AG08395 (cell line): ENCODE measurements around the gene UBE3D.
A peak's percentile ranks its signal among the peaks of the same experiment; 100 is the strongest.

Source experiments
- DNase-seq: peaks from one replicate; pipeline ENCODE4 v3.0.0; 2012; ENCODE audit warnings: mixed read lengths, low spot score

UBE3D gene, protein sequence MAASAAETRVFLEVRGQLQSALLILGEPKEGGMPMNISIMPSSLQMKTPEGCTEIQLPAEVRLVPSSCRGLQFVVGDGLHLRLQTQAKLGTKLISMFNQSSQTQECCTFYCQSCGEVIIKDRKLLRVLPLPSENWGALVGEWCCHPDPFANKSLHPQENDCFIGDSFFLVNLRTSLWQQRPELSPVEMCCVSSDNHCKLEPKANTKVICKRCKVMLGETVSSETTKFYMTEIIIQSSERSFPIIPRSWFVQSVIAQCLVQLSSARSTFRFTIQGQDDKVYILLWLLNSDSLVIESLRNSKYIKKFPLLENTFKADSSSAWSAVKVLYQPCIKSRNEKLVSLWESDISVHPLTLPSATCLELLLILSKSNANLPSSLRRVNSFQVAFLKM

DNA sequence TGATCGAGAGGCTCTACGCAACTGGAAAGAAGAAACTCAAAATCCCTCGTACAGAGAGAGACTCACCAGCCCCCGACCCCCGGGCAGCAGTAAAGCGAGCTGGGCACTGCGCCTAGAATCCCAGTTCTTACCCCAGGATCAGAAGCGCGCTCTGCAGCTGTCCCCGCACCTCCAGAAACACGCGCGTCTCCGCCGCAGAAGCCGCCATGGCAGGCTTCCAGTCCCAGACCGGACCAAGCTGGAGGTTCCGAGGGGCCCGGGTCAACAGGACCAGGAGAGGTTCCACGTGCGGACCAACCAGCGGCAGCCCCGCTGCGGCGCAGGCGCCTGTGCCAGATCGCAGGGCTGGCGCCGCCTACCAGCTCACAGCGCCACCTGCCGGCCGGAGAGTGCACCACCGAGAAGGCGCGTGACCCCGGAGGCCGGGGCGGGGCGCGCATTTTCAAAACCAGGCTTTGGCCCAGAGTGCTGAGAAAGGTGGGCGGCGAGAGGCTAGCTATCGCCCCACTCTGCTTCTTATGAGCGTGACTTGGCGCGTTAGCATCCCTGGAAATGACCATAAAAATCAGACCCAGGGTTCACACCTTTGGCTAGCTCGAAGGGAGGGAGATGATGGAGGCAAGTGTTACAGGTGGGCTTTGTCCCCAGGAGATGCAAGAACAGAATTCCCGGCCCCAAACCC lies at the start of gene UBE3D:
TSS of gene UBE3D (minus strand) at position 331 of the 682 bp plus-strand sequence. CDS start at position 208, 123 bp downstream.
- peak; percentile 95 for DNase-seq

DNA sequence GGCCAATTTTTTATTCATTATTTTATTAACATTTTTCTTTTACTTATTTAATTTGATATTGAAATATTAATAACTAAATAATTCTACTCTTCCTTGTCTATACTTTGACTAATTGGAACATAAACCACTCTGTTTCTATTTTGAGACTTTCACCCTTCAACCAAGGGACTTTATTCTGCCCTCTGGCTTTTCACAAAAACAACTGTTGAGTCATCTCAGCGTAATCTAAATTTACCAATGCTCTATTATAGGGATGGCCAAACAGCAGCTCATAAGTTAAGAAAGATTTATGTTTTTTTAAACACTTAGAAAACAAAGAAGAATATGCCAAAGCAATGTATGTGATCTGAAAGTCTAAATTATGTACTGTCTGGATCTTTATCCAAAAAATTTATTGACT lies 48.5 kb upstream of the UBE3D start:
- DNase-seq = no peak

DNA sequence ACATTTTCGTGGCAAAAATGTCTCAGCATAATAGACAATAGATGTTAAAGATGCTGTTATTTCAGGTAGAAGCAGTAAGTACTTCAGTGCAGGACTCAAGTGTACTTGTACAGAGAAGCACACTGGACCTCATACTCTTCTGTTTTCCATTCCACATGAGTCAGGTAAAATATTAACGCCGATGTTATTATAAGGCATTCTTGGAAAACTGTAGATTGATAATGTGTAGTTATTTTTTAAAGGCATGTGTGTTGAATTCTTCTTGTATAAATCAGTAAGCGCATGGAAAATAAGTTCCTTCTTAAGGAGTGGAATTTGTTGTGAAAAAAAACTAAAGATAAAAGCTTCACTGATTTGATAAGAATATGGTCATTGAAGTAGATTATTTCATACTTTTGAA lies 47.6 kb upstream of the UBE3D start:
- DNase-seq = no peak

DNA sequence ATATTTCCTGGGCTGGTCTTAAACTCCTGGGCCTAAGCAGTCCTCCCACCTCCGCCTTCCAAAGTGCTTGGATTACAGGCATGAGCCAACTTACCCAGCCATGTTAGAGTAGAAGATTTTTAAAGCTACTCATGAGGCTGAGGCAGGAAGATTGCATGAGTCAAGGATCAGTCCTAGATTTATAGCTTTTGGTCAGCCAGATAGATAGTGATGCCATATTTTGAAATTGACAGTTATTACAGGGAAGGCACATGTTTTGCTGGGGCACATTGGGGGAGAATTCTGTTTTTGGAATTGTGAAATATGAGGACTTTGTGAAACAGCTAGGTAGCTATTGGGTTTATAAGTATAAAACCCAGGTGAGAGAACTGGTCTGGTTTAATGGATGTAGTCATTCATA lies 42.7 kb upstream of the UBE3D start:
- no peak for DNase-seq

DNA sequence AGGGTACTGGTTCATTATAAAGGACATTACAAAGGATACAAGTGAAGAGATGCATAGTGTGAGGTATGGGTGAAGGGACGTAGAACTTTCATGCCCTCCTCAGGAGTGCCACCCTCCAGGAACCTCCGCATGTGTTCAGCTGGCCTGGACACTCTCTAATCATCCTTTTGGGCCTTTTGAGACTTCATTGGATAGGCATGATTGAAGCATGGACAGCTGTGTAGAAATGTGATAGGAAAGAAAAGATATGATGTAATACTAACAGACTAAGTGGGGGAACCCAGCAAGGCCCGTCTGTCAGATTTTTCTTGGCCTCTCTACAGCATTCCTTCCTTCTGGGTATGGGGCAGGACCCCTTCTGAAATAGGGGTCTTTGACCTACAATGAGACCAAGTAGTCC lies 32.9 kb upstream of the UBE3D start:
- DNase-seq = no peak

DNA sequence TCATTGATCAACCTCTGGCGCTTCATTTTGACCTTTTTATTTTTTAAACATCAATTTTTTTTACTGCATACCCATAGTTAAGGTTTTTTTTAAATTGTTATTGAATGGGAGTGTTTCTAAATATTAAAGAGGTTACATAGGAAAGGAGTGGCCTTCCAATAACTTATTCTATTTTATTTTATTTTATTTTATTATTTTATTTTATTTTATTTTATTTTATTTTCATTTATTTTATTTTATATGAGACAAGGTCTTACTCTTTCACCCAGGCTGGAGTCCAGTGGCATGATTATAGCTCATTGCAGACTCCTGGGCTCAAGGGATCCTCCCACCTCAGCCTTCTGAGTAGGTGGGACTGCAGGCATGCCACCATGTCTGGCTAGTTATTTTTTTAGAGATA lies 32.0 kb upstream of the UBE3D start:
- DNase-seq = no peak

DNA sequence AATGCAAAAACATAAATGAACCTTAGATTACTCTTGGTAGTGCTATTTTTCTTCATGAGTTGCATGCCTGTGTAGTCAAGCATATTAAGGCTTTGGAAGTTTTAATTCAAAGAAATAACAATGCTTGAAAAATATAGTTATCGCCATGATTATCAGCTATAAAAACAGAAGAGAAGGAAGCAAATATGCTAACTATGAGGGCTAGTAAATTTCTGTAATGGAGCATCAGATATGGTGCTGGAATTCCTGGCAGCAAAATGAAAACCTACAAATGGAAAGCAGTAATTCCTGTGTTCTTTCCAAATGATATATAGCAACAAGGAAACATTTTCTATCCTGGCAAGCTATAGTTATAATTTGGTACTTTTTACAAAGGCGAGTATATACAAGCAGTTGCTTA lies 31.6 kb upstream of the UBE3D start:
- DNase-seq = no peak

DNA sequence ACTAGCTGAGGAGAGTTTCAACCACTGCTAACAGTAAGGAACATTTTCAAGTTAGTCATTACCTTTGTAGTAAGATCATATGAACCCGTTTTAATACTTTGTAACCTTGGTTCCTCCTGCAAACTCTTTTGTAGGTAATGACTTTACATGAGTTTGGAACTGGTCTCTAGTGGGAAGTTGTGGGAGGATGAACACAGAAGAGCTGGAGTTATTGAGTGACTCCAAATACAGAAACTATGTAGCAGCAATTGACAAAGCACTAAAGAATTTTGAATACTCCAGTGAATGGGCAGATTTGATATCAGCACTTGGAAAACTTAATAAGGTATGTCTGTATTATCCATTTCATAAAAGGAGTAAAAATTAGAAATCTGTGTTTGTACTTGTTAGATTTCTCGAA lies 31.1 kb upstream of the UBE3D start:
- peak; percentile 10 for DNase-seq

DNA sequence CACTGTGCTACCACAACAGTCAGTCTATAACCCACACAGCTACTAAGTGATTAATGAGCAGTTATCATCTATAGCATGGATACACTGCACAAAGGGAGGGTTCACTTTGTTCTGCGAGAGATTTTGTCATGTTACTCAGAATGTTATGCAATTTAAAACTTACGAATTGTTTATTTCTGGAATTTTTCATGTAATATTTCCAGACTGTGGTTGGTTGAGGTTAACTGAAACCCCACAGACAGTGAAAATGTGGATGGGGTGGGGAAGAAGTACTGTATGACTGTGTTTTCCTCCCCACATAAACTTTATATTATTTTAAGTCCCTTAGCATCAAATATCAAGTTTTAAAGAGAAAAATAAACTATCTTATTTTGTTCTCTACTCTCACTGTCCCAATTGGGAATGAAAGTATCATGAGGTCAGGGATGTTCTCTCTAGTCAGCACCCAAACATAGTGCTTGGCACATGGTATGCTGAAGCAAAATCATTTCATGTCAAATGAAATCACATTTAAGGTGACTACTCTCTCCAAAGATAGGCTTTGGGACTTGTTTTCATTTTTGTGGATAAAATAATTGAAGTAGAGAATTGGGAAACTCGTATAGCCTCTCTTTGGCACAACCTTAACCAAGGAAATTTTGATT lies 27.2 kb upstream of the UBE3D start:
- DNase-seq = peak; percentile 14

DNA sequence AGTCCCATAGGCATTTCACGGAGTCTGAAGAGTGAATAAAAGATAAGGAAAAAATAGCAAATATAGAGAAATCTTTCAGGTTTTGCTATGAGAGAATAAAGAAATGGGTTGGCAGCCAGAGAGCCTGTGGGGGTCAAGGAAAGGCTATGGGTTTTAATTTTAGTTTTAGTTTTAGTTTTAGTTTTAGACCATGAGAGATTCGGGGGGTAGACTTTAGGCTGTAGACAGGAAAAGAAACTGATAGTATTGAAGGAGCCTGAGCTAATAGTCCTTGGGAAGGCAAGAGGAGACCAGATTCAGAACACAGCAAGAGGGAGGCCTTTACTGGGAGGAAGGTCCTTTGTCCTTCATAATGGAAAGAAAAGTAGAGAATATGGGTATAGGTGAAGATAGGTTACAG lies 21.1 kb upstream of the UBE3D start:
- DNase-seq = no peak

DNA sequence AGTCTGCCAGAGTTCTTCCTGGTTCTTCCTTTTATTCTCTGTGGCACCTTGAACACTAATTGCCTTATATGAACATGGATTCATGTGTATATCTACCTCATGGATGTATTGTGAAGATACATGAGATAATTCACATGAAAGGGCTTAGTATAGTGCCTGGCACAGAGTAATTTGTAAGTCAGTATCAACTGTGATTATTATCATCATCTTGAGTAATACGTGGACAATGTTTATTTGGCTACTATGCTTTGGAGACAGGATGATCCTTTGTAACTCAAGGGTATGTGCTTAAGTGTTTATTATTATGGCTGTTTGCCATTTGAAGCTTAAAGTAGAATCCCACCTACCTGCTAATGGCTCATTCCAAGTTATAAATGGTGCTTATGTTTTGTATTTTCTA lies 17.8 kb upstream of the UBE3D start:
- no peak for DNase-seq

DNA sequence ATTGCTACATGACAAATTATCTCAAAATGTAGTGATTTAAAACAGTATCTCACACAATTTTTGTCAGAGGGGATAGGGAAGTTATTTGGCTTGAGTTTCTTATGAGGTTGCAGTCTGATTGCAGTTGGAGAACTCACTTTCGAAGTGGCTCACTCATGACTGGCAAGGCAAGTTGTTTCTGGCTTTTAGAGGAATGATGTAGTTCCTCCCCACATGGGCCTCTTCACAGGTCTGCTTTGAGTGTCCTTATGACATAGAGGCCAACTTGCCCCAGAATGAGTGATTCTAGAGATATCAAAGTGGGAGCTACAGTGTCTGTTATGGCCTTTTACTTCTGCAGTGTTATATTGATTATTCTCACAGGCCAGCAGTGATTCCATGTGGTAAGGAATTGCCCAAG lies 8.0 kb upstream of the UBE3D start:
- no peak for DNase-seq

DNA sequence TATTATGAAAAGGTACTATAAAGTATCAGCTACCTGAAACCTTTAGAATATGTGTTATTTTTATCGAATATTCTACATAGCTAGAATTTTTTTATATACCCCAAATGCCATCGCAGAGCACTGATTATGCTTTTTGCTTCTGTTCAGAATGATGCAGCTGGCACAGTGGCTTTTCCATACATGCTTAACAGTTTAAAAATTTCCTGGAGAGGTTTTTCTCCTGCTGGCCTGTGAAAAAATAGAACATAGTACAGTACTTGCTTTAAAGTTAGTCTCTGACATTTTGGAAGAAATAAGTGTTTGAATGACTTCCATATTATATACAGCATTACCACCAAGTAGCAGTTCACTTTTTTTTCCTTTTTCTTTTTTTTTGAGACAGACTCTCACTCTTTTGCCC lies 7.1 kb upstream of the UBE3D start:
- DNase-seq = no peak

DNA sequence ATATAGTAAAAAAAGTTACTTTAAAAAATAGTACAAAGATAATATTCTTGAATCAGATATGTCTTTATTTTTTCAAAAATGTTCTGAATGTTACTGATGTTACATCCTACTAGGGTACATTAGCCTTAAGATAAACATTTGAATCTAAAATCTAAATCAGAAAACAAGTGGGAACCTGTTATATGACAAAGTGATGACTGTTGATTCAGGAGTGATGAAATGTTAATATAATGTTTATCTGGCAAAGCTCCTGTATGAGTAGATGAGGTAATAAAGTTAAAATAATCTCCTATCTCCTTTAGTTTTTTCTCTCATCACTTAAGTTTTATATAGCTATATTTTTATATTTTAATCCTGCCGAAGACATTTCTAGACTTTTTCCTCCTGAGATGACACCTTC lies 6.1 kb upstream of the UBE3D start:
- DNase-seq = no peak

DNA sequence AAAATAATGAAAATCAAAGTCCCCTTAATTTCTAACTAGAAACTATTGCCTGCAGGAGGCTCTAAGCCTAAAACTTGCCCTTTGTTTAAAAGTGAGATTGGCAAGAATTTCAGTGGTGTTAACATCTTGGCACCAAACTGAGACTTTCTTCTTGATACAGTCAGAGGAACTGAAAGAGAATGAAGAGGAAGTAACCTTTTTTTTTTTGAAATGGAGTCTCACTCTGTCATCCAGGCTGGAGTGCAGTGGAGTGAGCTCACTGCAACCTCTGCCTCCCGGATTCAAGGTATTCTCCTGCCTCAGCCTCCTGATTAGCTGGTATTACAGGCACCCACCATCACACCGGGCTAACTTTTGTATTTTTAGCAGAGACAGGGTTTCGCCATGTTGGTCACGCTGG lies 5.4 kb upstream of the UBE3D start:
- no peak for DNase-seq

DNA sequence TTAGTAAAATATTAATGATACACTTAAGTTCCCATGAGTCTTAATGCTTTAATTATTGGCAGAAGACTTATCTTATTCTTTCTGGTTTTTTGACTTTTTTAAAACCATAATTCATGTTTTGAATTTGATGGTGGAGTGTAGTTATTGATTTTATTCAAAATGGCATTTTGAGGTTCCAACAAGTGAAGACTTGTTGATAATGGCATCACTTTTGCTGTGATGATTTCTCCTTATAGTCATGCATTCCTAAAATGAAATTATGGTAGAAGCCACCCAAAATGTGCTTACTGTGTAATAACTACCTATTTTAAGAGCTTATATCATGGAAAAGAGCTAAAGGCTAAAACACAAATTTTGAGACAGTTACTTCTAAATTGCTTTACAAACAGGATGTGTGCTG lies 4.0 kb upstream of the UBE3D start:
- no peak for DNase-seq

DNA sequence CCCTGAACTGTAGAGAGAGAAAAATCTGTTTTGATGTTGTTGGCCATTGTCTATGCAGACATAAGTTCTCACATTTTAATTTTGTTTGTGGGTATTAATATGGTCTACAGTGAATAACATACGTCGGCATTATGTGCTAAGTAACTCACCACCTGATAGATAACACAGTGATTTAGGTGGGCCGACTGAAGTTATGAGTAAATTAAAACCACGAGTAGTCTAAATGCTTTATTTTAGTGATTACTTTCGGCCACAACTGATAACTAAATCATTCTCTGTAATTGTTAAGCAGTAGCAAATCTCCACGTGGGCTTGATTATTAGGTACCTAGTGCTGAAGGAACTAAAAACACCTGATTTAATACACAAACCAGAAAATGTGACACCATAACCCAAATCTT lies 3.0 kb upstream of the UBE3D start:
- no peak for DNase-seq

DNA sequence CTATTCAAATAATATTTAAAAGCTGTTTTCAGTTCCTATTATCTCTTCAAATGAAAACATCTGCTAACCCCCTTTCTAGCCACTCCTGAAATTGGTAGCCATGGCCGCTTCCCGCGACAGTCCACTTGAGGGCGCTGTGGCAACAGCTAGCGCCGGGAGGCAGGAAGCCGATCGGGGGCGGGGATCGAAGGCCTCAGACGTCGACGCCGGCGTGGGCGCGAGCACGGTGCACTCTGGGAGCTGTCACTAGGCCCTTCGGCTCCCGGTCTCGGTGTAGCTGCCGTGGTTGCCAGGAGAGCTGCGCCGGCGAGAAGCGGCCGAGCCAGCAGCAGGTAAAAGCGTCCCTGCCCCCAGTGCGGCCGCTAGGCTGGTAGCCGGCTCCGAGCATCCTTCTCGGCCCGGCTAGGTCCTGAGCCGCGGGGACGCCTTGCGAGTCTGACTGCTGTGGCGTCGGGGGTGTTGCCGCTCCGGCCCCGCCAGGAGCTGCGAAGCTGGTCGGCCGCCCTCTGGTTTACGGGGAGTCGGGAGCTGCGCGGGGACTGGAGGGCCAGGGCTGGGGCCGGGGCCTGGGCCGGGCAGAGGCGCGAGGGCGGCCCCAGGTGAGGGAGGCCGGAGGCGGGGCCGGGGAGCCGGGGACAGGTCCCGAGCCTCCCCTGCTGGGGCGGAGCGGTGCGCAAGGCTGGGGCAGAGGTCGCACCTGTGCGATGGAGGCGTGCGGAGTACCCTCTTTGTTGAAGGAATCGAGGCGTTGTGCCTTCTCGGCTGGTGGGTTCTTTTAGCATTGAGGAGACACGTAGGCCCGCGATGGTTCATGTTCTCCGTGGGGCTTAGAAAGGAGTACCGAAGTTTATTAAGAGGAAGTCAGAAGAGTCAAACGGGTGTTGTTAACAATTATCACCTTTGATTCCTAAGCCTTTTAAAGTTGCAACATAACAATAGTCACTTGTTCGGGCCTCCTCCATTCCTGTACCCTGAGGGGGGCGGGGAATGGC lies 2.1 kb upstream of the UBE3D start, which contains the start of gene DOP1A:
TSS of gene DOP1A (plus strand) at position 224 of the 992 bp plus-strand sequence. CDS start 29,307 bp downstream, outside the sequence.
- DNase-seq = peak; percentile 95

DNA sequence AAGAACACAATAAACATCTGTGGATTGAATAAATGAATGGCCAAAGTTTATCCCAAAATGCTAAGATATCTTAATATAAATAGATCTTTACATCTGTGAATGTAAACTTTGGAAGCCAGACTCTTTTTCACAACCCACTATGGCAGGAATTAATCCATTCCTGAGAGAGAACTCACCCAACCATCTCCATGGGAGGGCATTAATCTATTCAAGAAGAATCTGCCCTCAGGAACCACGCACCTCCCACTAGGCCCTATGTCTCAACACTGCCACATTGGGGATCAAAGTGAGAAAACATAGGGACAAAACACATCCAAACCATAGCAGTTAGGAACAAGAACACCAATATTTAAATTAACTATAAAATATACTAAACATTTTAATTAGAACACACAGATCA lies 3.4 kb downstream of the UBE3D start:
- DNase-seq = peak; percentile 17

DNA sequence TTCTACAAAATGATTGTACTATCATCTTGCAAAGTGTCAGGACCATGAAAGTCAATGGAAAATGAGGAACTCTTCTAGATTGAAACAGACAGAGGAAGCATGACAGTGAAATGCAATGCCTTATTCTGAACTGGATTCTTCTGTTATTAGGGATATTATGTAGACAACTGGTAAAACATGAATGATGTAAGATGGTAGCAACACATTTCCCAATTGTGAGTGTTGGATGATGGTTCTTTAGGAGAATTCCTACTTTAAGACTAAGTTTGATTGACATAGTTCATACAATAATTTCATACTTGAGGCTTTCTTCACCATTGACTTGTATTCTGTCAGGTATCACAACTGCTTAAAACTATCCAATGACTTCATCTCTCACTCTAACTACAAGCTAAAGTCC lies 4.5 kb downstream of the UBE3D start:
- no peak for DNase-seq

DNA sequence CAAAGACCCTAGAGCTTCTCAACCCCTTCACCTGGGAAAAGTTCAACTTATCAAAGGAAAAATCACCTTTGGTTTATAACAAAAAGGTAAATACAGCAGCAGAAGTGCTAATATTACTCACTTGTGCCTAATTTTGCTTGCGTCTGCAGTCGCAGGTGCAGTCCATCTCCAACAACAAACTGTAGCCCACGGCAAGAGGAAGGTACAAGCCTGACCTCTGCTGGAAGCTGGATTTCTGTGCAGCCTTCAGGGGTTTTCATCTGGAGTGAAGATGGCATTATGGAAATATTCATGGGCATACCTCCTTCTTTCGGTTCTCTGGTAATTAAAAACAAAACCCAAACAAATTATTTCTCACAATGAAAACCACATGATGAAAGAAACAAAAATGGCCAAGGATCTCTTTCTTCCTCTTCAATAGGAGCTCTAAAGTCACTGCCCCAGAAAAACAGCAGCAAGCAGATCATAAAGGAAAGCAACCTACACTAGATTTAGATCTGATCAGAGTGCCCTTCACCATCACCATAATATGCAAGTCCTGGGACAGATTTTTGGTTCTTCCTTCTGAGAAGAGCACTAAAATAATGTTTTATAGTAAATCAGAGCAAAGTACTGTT lies 7.8 kb downstream of the UBE3D start:
- peak; percentile 65 for DNase-seq
